ENCODE data around the gene CDH9. TPM values are rescaled to one million over a fixed set of nuclear protein-coding genes. Genes with fewer than 3 reads are reported as not detected.

CDH9 gene
- total RNA-seq, 1 donor from 2014 or later: not detected

GRCh38 chr5:26893078-26893477, 145.3 kb downstream of the CDH9 start:
- Mint-ChIP-seq H3K9me3 (ENCODE audit: low read depth) (peaks cover 8% of the 10 kb centered on the region), H3K27ac (ENCODE audit: unreplicated experiment) (no peak overlapping the region), H3K36me3 (ENCODE audit: low read depth) (no peaks in the 10 kb centered on the region), H3K4me3 (ENCODE audit: unreplicated experiment) (no peak overlapping the region), H3K4me1 (ENCODE audit: low read depth) (peaks cover 20% of the 10 kb centered on the region), H3K27me3 (ENCODE audit: low read depth) (no peaks in the 10 kb centered on the region)
- no peak for TF ChIP-seq CTCF (IDR thresholded peaks at IDR 0.05)
- DNase-seq (ENCODE audit: low spot score): no peak

- no peaks in the 10 kb centered on the region for H3K27me3 Mint-ChIP-seq (ENCODE audit: low read depth)
- no peak for DNase-seq (ENCODE audit: low spot score)
- no peak overlapping the region for H3K27ac Mint-ChIP-seq (ENCODE audit: unreplicated experiment)
- no peaks in the 10 kb centered on the region for H3K36me3 Mint-ChIP-seq (ENCODE audit: low read depth)
- peaks cover 11% of the 10 kb centered on the region for H3K4me1 Mint-ChIP-seq (ENCODE audit: low read depth)
- TF ChIP-seq CTCF (IDR thresholded peaks at IDR 0.05): no peak
- H3K4me3 Mint-ChIP-seq (ENCODE audit: unreplicated experiment): no peak overlapping the region
- no peaks in the 10 kb centered on the region for H3K9me3 Mint-ChIP-seq (ENCODE audit: low read depth)
These were observed 148.6 kb downstream of the CDH9 start for GRCh38 chr5:26889815-26890214.

- Mint-ChIP-seq H3K36me3 (ENCODE audit: low read depth) (no peaks in the 10 kb centered on the region), H3K27ac (ENCODE audit: unreplicated experiment) (no peak overlapping the region), H3K9me3 (ENCODE audit: low read depth) (no peaks in the 10 kb centered on the region), H3K27me3 (ENCODE audit: low read depth) (no peaks in the 10 kb centered on the region), H3K4me3 (ENCODE audit: unreplicated experiment) (no peak overlapping the region), H3K4me1 (ENCODE audit: low read depth) (no peaks in the 10 kb centered on the region)
- TF ChIP-seq CTCF (IDR thresholded peaks at IDR 0.05): no peak
- no peak for DNase-seq (ENCODE audit: low spot score)
These were observed 153.9 kb downstream of the CDH9 start for GRCh38 chr5:26884481-26884880.

GRCh38 chr5:26883375-26883774, 155.0 kb downstream of the CDH9 start:
- no peak overlapping the region for H3K27ac Mint-ChIP-seq (ENCODE audit: unreplicated experiment)
- H3K36me3 Mint-ChIP-seq (ENCODE audit: low read depth): no peaks in the 10 kb centered on the region
- no peak overlapping the region for H3K4me3 Mint-ChIP-seq (ENCODE audit: unreplicated experiment)
- no peaks in the 10 kb centered on the region for H3K4me1 Mint-ChIP-seq (ENCODE audit: low read depth)
- TF ChIP-seq CTCF (IDR thresholded peaks at IDR 0.05): no peak
- no peak for DNase-seq (ENCODE audit: low spot score)
- H3K9me3 Mint-ChIP-seq (ENCODE audit: low read depth): no peaks in the 10 kb centered on the region
- H3K27me3 Mint-ChIP-seq (ENCODE audit: low read depth): no peaks in the 10 kb centered on the region

GRCh38 chr5:26881901-26882300, 156.5 kb downstream of the CDH9 start:
- no peak for DNase-seq (ENCODE audit: low spot score)
- H3K27me3 Mint-ChIP-seq (ENCODE audit: low read depth): peaks cover 2% of the 10 kb centered on the region
- TF ChIP-seq CTCF (IDR thresholded peaks at IDR 0.05): no peak
- no peak overlapping the region for H3K27ac Mint-ChIP-seq (ENCODE audit: unreplicated experiment)
- no peaks in the 10 kb centered on the region for H3K4me1 Mint-ChIP-seq (ENCODE audit: low read depth)
- H3K36me3 Mint-ChIP-seq (ENCODE audit: low read depth): no peaks in the 10 kb centered on the region
- no peaks in the 10 kb centered on the region for H3K9me3 Mint-ChIP-seq (ENCODE audit: low read depth)
- no peak overlapping the region for H3K4me3 Mint-ChIP-seq (ENCODE audit: unreplicated experiment)
